Heart left ventricle (tissue), 13 donors: Measurements from ENCODE around the gene AHSG.

Experiments
- CTCF ChIP-seq, 12 donors: fragments of 200-600 bp; sonication (generic) in 4 of 12; IDR thresholded peaks; one replicate each; pipeline versions ENCODE4 v1.5.0 to v1.8.0; 2018 to 2022; ENCODE audit warnings: antibody characterized with exemption in 12 of 12, mild to moderate bottlenecking in 5 of 12
- POLR2A ChIP-seq, 2 donors: fragments of 450-650 bp; IDR thresholded peaks; one replicate each; pipeline ENCODE4 v1.6.1; 2017; ENCODE audit warnings: antibody characterized with exemption in 2 of 2, mild to moderate bottlenecking in 2 of 2, moderate library complexity in 2 of 2
- donor health status: ischemic (EF 13 %, LVEDD 7.1; RV severe dilation, severe dysfunction).
- donor health status: DM: no; HTN: yes; CAD: no.
- donor health status: DM: no; HTN: no; CAD: no.
- donor health status: ischemic (EF 25% LVEDD 6.9; RV normal size, moderate dysfunction).
- donor health status: ischemic (EF 25% LVEDD 5.7; RV mildly dilated, moderate dysfunction).
- donor health status: ischemic (EF 35%, LVEDD 5.7; RV mildly dilated, moderate dysfunction).
- donor health status: nonischemic (EF 11% LVEDD 7.7; RV severe dilation, severe dysfunction).
- donor health status: DM: yes; HTN: yes; CAD: no.
- donor health status: PGD.
- donor health status: ischemic (EF 29% LVEDD 5.4; RV normal size, mild dysfunction).
- donor health status: nonischemic (EF 23%, LVEDD 6.1; RV moderate dilation, normal function).

- TF ChIP-seq CTCF (IDR thresholded peaks at IDR 0.05) (no peak), POLR2A (IDR thresholded peaks at IDR 0.05) (no peak)
These were observed 20.6 kb downstream of the AHSG start for GRCh38 chr3:186633481-186633880.
